ENCODE measurements around the gene USP20.
"Not testable (repeated sequence)": the region's sequence is repeated elsewhere in the genome, so short reads cannot be mapped to it uniquely, and the experiment has no call there.

Gene USP20

DNA sequence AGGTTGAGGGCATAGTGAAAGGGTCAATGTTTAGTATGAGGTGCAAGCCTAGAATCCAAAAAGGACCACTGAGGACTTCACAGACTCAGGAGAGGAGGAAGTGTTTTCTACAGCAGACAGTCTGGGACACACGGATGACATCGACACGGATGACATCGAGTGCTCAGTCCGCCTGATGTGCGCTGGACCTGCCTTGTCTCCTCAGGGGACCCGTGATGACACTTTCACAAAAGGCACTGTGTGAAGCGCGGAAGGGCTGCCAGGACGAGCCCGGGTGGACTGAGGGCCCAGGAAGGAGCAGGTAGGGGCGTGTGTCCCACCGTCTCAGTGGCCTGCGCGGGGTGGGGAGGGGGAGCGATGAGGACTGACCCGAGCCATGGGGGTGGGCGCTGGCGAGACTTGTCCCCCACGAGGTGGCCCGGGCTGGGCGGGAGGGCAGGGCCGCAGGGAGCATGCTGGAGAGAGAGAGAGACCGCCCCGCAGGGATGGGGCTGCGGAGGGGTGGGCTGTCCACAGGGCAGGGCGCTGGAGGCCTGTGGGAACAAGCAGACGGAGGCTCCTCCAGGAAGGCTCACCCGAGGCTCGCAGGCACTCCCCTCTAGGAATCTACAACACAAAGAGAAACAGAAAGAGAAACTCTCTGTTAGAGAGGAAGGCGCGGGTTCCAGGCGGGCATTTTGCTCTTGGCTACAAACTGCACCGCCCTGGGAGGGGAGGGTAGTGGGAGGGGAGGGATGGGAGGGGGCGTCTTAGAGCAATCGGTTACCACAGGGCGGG, 54.9 kb downstream of the USP20 start:
- no peak overlapping the region for H3K27ac ChIP-seq (ENCODE audit: extremely low read depth, low read depth, low read length)
- no peaks in the 10 kb centered on the region for H3K9me3 ChIP-seq (ENCODE audit: control insufficient read depth, insufficient read depth, low read depth, low read length)
- H3K36me3 ChIP-seq (ENCODE audit: control insufficient read depth in 2 of 2, insufficient read depth in 1 of 2, low read length in 2 of 2): peaks cover 0 to 18% of the 10 kb centered on the region in 2 experiments; a peak in 1 of 3 replicates
- H3K4me1 ChIP-seq (ENCODE audit: control insufficient read depth, insufficient read depth, low read length): 0 out of 2 replicates have a peak, but pooled peaks cover 2% of the 10 kb centered on the region
- CTCF ChIA-PET: interaction anchor here (0.6 kb wide), 1 partner anchor 379 kb away, joined by 3 read pairs; no protein-coding TSS in a partner anchor
- TF ChIP-seq ZNF404 (tag by site-specific recombination; IDR thresholded peaks at IDR 0.05) (no peak), KLF1 (tag by site-specific recombination; IDR thresholded peaks at IDR 0.05) (0 out of 2 replicates have a peak, but pooled peaks have one; percentile 21)
- POLR2A ChIA-PET: interaction anchor here (0.6 to 0.7 kb wide), 2 partner anchors 7 to 386 kb away, joined by 3 read pairs; no protein-coding TSS in a partner anchor
- H3K4me3 ChIP-seq (ENCODE audit: low read depth, low read length): no peak overlapping the region

DNA sequence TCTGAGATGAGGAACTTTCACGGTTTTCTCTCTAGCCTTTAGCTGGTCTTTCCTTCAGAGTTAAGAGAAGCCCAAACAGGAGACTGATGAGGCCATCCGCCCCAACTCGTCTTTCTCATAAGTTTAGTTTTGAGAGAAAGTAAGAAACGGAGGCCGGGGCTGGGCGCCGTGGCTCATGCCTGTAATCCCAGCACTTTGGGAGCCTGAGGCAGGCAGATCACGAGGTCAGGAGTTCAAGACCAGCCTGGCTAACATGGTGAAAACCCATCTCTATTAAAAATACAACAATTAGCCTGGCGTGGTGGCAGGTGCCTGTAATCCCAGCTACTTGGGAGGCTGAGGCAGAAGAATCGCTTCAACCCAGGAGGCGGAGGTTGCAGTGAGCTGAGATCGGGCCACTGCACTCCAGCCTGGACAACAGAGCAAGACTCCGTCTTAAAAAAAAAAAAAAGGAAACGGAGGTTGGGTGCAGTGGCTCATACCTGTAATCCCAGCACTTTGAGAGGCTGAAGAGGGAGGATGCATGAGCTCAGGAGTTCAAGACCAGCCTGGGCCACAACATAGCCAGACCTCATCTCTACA, 55.6 kb downstream of the USP20 start:
- H3K36me3 ChIP-seq (ENCODE audit: control insufficient read depth in 2 of 2, insufficient read depth in 1 of 2, low read length in 2 of 2): peaks cover 0 to 25% of the 10 kb centered on the region in 2 experiments; a peak in 1 of 3 replicates

DNA sequence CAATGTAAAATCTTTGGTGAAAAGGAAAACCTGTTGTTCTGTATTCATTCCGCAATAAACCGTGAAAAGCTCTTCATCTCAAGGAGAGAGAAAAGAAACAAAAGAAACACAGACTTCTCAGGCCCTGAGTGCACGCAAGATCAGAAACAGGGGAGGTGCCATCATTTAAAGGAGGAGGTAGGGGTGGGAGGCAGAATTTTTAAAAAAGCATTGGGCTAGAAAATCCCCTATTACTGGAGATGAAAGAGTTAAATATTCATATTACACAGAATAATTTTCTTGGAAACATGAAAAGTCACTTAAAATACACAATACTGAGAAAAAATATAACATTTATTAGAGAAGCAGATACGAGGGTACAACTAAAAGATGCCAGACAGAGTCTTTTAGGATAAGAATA, 56.3 kb downstream of the USP20 start:
- POLR2A ChIA-PET: no interaction called here
- no peak overlapping the region for H3K27ac ChIP-seq (ENCODE audit: extremely low read depth, low read depth, low read length)
- H3K9me3 ChIP-seq (ENCODE audit: control insufficient read depth, insufficient read depth, low read depth, low read length): no peaks in the 10 kb centered on the region
- CTCF ChIA-PET: interaction anchor here (0.6 to 1.5 kb wide), 3 partner anchors 149 to 794 kb away, joined by 3 to 4 read pairs (median 3); partner anchors contain the start of gene FNBP1
- H3K4me3 ChIP-seq (ENCODE audit: low read depth, low read length): no peak overlapping the region
- 0 out of 2 replicates have a peak, but pooled peaks cover 2% of the 10 kb centered on the region for H3K4me1 ChIP-seq (ENCODE audit: control insufficient read depth, insufficient read depth, low read length)
- H3K36me3 ChIP-seq (ENCODE audit: control insufficient read depth in 2 of 2, insufficient read depth in 1 of 2, low read length in 2 of 2): peaks cover 0 to 30% of the 10 kb centered on the region in 2 experiments; a peak in 1 of 3 replicates
- TF ChIP-seq ZNF169 (tag by site-specific recombination; IDR thresholded peaks at IDR 0.05): no peak
- TF ChIP-seq SCRT2 (tag by site-specific recombination; IDR thresholded peaks at IDR 0.05): peak; percentile 27; the same call in 1 of the 2 replicates
- TF ChIP-seq MZF1 (tag by site-specific recombination; IDR thresholded peaks at IDR 0.05; ENCODE audit: borderline replicate concordance): peak; percentile 70; the same call in 1 of the 2 replicates
- TF ChIP-seq ZBTB7A (tag by site-specific recombination; IDR thresholded peaks at IDR 0.05; ENCODE audit: low read depth): no peak

More for the DNA sequence above, 55.6 kb downstream of the USP20 start:
- H3K4me1 ChIP-seq (ENCODE audit: control insufficient read depth, insufficient read depth, low read length); H3K27ac ChIP-seq (ENCODE audit: extremely low read depth, low read depth, low read length); H3K9me3 ChIP-seq (ENCODE audit: control insufficient read depth, insufficient read depth, low read depth, low read length); H3K4me3 ChIP-seq (ENCODE audit: low read depth, low read length); POLR2A ChIA-PET: not testable (repeated sequence)
- peak; percentile 73 for TF ChIP-seq ZNF121 (tag by site-specific recombination; IDR thresholded peaks at IDR 0.05)
- CTCF ChIA-PET: interaction anchor here (0.6 kb wide), 2 partner anchors 152 to 378 kb away, joined by 3 read pairs; partner anchors contain the start of gene FNBP1

DNA sequence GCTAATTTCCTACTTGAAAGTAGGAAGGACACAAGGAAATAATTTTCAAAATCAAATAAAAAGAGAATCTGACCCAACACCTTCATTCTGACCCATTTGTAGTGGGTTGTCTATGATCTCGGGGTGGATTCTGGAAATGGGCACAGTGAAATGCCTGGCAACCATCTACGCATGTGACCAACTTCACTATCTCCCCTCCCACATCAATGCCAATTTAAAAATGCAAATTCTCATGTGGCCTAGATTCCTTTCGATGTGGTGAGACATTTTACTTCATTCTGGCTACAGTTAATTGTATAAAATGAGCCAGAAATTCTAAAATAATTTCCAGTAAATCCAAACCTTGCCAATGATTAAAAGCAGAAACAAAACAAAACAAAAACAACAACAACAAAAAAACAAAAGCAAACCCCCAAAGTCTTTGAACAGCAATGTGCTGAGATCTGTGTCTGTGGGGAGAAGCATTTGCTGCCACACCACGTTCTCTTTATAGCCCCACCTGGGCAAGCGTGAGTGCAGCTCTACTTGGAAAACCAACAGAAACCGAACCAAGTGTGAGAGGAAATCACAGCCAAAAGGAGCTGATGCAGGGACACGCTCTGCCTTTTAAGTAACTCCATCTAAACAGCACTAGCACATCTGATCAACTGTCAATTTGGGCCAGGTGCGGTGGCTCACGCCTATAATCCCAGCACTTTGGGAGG, 59.0 kb downstream of the USP20 start:
- Histone ChIP-seq H3K27ac (ENCODE audit: extremely low read depth, low read depth, low read length) (no peak overlapping the region), H3K4me1 (ENCODE audit: control insufficient read depth, insufficient read depth, low read length) (0 out of 2 replicates have a peak, but pooled peaks cover 2% of the 10 kb centered on the region), H3K9me3 (ENCODE audit: control insufficient read depth, insufficient read depth, low read depth, low read length) (no peaks in the 10 kb centered on the region), H3K36me3 (ENCODE audit: control insufficient read depth in 2 of 2, insufficient read depth in 1 of 2, low read length in 2 of 2) (peaks cover 0 to 34% of the 10 kb centered on the region in 2 experiments; a peak in 2 of 3 replicates), H3K4me3 (ENCODE audit: low read depth, low read length) (no peak overlapping the region)
- no peak for TF ChIP-seq ZNF169 (tag by site-specific recombination; IDR thresholded peaks at IDR 0.05)
- TF ChIP-seq ZNF202 (tag by site-specific recombination; IDR thresholded peaks at IDR 0.05; ENCODE audit: borderline replicate concordance): no peak
- TF ChIP-seq ZNF19 (tag by site-specific recombination; IDR thresholded peaks at IDR 0.05; ENCODE audit: low read depth): no peak
- TF ChIP-seq ZNF660 (tag by site-specific recombination; IDR thresholded peaks at IDR 0.05): no peak
- TF ChIP-seq ZNF843 (tag by site-specific recombination; IDR thresholded peaks at IDR 0.05): no peak
- TF ChIP-seq ZNF530 (tag by site-specific recombination; IDR thresholded peaks at IDR 0.05; ENCODE audit: low read depth): no peak
- no peak for TF ChIP-seq SP2 (tag by site-specific recombination; IDR thresholded peaks at IDR 0.05)
- TF ChIP-seq ZNF211 (tag by site-specific recombination; IDR thresholded peaks at IDR 0.05; ENCODE audit: low read depth): no peak
- TF ChIP-seq ZNF777 (tag by site-specific recombination; IDR thresholded peaks at IDR 0.05; ENCODE audit: borderline replicate concordance): no peak
- TF ChIP-seq ZNF266 (tag by site-specific recombination; IDR thresholded peaks at IDR 0.05; ENCODE audit: low read depth): no peak
- TF ChIP-seq ZNF549 (tag by site-specific recombination; IDR thresholded peaks at IDR 0.05): no peak
- TF ChIP-seq, protein P1, sequence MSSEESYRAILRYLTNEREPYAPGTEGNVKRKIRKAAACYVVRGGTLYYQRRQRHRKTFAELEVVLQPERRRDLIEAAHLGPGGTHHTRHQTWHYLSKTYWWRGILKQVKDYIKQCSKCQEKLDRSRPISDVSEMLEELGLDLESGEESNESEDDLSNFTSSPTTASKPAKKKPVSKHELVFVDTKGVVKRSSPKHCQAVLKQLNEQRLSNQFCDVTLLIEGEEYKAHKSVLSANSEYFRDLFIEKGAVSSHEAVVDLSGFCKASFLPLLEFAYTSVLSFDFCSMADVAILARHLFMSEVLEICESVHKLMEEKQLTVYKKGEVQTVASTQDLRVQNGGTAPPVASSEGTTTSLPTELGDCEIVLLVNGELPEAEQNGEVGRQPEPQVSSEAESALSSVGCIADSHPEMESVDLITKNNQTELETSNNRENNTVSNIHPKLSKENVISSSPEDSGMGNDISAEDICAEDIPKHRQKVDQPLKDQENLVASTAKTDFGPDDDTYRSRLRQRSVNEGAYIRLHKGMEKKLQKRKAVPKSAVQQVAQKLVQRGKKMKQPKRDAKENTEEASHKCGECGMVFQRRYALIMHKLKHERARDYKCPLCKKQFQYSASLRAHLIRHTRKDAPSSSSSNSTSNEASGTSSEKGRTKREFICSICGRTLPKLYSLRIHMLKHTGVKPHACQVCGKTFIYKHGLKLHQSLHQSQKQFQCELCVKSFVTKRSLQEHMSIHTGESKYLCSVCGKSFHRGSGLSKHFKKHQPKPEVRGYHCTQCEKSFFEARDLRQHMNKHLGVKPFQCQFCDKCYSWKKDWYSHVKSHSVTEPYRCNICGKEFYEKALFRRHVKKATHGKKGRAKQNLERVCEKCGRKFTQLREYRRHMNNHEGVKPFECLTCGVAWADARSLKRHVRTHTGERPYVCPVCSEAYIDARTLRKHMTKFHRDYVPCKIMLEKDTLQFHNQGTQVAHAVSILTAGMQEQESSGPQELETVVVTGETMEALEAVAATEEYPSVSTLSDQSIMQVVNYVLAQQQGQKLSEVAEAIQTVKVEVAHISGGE (tag by site-specific recombination; conservative IDR thresholded peaks at IDR 0.05; ENCODE audit: low read depth): no peak
- ChIA-PET CTCF (interaction anchor here (0.5 to 0.6 kb wide), 2 partner anchors 16 to 371 kb away, joined by 3 read pairs; partner anchors contain the start of gene HMCN2), POLR2A (no interaction called here)

All from HEK293 (cell line).